22Rv1 (cell line): ENCODE results near the gene CNTF.

Experiments
- ZFX ChIP-seq: fragments of 450-650 bp; IDR thresholded peaks from 2 replicates; pipeline ENCODE4 v1.6.1; 2017; ENCODE audit warnings: antibody characterized with exemption, borderline replicate concordance
- TF ChIP-seq, protein P1 (sequence below): fragments of 450-650 bp; IDR thresholded peaks from 2 replicates; pipeline ENCODE4 v1.5.1; 2017; ENCODE audit warnings: mild to moderate bottlenecking

DNA sequence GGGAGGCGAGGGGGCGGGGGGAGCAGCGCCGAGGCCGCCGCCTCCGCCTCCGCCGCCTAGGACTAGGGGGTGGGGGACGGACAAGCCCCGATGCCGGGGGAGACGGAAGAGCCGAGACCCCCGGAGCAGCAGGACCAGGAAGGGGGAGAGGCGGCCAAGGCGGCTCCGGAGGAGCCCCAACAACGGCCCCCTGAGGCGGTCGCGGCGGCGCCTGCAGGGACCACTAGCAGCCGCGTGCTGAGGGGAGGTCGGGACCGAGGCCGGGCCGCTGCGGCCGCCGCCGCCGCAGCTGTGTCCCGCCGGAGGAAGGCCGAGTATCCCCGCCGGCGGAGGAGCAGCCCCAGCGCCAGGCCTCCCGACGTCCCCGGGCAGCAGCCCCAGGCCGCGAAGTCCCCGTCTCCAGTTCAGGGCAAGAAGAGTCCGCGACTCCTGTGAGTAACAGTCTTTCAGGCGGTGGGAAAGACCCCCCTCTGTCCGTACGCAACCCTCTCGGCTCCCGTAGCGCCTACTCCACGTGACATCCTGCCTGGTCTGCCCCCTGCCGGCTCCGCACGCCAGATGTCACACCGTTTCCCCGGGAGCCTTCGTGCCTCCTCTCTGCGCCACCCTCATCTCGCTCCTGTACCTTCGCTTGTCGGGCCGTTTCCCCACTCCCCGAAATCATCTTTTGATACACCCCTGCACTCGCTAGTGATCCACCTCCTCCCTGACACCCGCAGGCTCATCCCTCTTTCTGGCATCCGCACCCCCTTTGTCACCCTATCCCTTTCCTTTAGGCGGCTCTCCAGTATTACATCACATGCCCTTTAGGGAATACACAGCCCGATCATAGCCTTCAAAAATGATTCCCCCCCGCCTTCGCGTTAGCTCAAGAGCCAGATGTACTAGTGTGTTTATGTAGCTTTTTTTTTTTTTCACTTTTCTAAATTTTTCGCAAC, 43.0 kb upstream of the CNTF start:
- TF ChIP-seq, protein P1, sequence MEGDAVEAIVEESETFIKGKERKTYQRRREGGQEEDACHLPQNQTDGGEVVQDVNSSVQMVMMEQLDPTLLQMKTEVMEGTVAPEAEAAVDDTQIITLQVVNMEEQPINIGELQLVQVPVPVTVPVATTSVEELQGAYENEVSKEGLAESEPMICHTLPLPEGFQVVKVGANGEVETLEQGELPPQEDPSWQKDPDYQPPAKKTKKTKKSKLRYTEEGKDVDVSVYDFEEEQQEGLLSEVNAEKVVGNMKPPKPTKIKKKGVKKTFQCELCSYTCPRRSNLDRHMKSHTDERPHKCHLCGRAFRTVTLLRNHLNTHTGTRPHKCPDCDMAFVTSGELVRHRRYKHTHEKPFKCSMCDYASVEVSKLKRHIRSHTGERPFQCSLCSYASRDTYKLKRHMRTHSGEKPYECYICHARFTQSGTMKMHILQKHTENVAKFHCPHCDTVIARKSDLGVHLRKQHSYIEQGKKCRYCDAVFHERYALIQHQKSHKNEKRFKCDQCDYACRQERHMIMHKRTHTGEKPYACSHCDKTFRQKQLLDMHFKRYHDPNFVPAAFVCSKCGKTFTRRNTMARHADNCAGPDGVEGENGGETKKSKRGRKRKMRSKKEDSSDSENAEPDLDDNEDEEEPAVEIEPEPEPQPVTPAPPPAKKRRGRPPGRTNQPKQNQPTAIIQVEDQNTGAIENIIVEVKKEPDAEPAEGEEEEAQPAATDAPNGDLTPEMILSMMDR, result peak; percentile 81
- no peak for TF ChIP-seq ZFX
